ENCODE results near the gene HMMR. TPM values are rescaled to one million over a fixed set of nuclear protein-coding genes. Genes with fewer than 3 reads are reported as not detected.

HMMR gene
- total RNA-seq, 4 donors from 2014 or later, result 2.6 to 4.3 (median 3.0) TPM

DNA sequence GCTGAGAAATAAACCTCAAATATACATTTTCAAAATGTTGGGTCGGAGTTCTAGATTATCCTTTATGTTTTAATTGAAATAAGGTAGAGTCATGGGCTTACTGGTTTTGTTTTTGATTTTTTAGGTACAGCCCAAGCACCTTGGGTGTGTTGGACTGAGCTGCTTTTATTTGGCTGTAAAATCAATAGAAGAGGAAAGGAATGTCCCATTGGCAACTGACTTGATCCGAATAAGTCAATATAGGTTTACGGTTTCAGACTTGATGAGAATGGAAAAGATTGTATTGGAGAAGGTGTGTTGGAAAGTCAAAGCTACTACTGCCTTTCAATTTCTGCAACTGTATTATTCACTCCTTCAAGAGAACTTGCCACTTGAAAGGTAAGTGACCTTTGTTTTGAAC, 19.5 kb upstream of the HMMR start:
- DNase-seq (ENCODE audit: low spot score in 2 of 2), result no peak
- intact Hi-C loops (cut with DNase I; ENCODE audit: low total_unique reads), result no loop called here
- H3K4me3 ChIP-seq (ENCODE audit: low read depth, poor library complexity, severe bottlenecking), result no peak overlapping the region
- 86 to 95% methylated on average over 3 of the region's 3 CpGs for WGBS, 2 donors
- TF ChIP-seq POLR2A (IDR thresholded peaks at IDR 0.05) (no peak), CTCF (IDR thresholded peaks at IDR 0.05) (no peak)

DNA sequence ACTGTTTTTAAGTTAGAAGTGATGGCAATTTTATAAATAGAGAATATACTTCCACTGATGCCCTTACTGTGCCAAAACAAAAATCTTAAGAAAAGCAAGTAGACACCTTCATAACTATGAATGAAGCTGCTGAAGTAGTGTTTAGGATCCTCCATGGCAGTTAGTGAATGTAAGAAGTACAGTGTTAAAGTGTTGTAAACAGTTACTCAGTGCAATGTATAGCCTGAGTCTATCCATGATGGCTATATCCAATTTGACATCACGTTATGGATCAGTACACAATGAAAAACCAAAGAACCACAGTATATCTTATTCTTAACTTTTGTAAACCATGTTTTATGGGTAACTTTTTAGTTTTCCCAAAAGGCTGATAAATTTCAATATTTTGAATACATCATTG, 15.9 kb upstream of the HMMR start:
- no peak for DNase-seq (ENCODE audit: low spot score in 2 of 2)
- WGBS, 2 donors, result 91 to 92% methylated on average over 1 of the region's 1 CpG

DNA sequence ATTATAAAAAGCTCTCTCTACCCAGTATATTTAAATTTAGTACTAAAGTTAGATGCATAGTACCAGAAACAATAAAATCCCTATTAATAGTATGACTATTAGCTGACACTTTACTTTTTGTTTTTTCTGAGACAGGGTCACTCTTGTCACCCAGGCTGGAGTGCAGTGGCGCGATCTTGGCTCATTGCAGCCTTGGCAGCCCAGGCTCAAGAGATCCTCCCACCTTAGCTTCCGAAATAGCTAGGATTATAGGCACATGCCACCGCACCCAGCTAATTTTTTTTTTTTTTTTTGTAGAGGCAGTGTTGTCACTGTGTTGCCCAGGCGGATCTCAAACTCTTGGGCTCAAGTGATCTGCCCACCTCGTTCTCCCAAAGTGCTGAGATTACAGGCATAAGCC, 15.1 kb upstream of the HMMR start:
- intact Hi-C loops (cut with DNase I; ENCODE audit: low total_unique reads), result no loop called here
- DNase-seq (ENCODE audit: low spot score in 2 of 2), result no peak
- no peak overlapping the region for H3K4me3 ChIP-seq (ENCODE audit: low read depth, poor library complexity, severe bottlenecking)
- TF ChIP-seq POLR2A (IDR thresholded peaks at IDR 0.05) (no peak), CTCF (IDR thresholded peaks at IDR 0.05) (no peak)
- 94 to 96% methylated on average over 6 of the region's 6 CpGs for WGBS, 2 donors

More for the DNA sequence above, 15.9 kb upstream of the HMMR start:
- no peak overlapping the region for H3K4me3 ChIP-seq (ENCODE audit: low read depth, poor library complexity, severe bottlenecking)
- no peak for TF ChIP-seq POLR2A (IDR thresholded peaks at IDR 0.05)
- TF ChIP-seq CTCF (IDR thresholded peaks at IDR 0.05), result no peak
- intact Hi-C loops (cut with DNase I; ENCODE audit: low total_unique reads), result no loop called here

DNA sequence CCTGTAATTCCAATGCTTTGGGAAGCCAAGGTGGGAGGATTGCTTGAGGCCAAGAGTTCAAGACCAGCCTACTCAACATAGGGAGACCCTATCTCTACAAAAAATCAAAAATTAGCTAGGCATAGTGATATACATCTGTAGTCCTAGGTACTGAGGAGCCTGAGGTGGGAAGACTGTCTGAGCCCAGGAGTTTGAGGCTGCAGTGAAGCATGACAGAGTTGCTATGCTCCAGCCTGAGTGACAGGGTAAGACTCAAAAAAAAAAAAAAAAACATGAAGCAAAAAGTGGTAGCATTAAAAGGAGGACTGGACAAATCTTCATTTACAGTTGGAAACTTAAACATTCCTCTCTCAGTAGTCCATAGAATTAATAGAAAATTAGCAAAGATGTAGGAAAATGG, 13.2 kb upstream of the HMMR start:
- no peak overlapping the region for H3K4me3 ChIP-seq (ENCODE audit: low read depth, poor library complexity, severe bottlenecking)
- intact Hi-C loops (cut with DNase I; ENCODE audit: low total_unique reads), result no loop called here

DNA sequence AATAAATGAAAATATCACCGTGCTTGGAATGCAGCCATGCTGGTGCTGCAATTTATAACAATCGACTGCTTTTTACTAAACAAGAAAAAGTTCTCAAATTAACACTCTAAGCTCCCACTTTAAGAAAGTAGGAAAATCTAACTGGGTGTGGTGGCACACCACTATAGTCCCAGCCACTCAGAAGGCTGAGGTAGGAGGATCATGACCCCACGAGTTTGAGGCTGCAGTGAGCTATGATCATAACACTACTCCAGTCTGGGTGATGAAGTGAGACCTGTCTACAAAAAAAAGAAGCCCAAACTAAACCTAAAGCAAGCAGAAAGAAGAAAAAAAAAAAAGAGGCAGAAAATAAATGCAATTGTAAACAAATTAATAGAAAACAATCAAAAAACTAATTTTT, 12.6 kb upstream of the HMMR start:
- 87 to 92% methylated on average over 3 of the region's 3 CpGs for WGBS, 2 donors
- TF ChIP-seq POLR2A (IDR thresholded peaks at IDR 0.05) (no peak), CTCF (IDR thresholded peaks at IDR 0.05) (no peak)
- intact Hi-C loops (cut with DNase I; ENCODE audit: low total_unique reads), result no loop called here
- no peak for DNase-seq (ENCODE audit: low spot score in 2 of 2)
- no peak overlapping the region for H3K4me3 ChIP-seq (ENCODE audit: low read depth, poor library complexity, severe bottlenecking)

More for the DNA sequence above, 13.2 kb upstream of the HMMR start:
- TF ChIP-seq CTCF (IDR thresholded peaks at IDR 0.05), result no peak
- TF ChIP-seq POLR2A (IDR thresholded peaks at IDR 0.05), result no peak
- DNase-seq (ENCODE audit: low spot score in 2 of 2), result no peak

DNA sequence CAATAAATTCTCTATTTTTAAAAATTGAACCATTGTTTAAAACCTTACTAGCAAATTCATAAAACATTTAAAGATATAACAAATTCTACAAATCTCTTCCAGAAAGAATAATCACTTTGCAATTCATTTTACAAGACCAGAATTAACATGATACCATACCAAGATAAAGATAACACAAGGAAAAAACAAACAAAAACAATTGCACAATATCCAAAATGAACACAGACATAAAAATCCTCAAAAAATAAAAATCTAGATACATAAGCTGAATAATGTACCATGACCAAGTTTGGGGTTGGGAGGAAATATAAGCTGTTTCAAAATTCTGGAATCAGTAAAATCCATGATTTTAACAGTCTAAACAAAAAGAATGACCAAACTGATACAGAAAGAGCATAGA, 11.9 kb upstream of the HMMR start:
- no peak for DNase-seq (ENCODE audit: low spot score in 2 of 2)
- no peak overlapping the region for H3K4me3 ChIP-seq (ENCODE audit: low read depth, poor library complexity, severe bottlenecking)
- no peak for TF ChIP-seq POLR2A (IDR thresholded peaks at IDR 0.05)
- TF ChIP-seq CTCF (IDR thresholded peaks at IDR 0.05), result no peak
- intact Hi-C loops (cut with DNase I; ENCODE audit: low total_unique reads), result no loop called here

All from lower leg skin (tissue), 4 donors.